GM12878 (cell line): ENCODE data around the gene MEIOC. TPM values are rescaled to one million over a fixed set of nuclear protein-coding genes. Genes with fewer than 3 reads are reported as not detected.

Experiments used
- ATAC-seq: fragments of 200-7000 bp; cut with Tn5 transposase; 3 replicates; pipeline ENCODE4 v1.9.1; 2020; ENCODE audit warnings: mild to moderate bottlenecking, moderate library complexity
- BruUV-seq: library from RNA; stranded (reverse); fragments of 400-500 nt; replicated peaks from 2 replicates; lab custom pipeline; 2021; lab: Mats Ljungman, UMichigan
- CTCF ChIA-PET: fragments of 300-600 bp; sonication (Branson Sonifier 250); formaldehyde crosslinking; extraction: SDS; loops from one replicate; lab custom pipeline; 2021; ENCODE audit warnings: inconsistent platforms; lab: Yijun Ruan, JAX
- POLR2A ChIA-PET: fragments of 350-600 bp; formaldehyde crosslinking; extraction: SDS; loops from one replicate; lab custom pipeline; 2021; ENCODE audit warnings: inconsistent platforms; lab: Charles Lee
- RAD21 ChIA-PET: fragments of 300-600 bp; sonication (Branson Sonifier 250); formaldehyde crosslinking; loops from one replicate; lab custom pipeline; 2023; ENCODE audit warnings: antibody characterized with exemption; ENCODE audit not compliant: unreplicated experiment; lab: Charles Lee
- SMC1A ChIA-PET: fragments of 300-600 bp; sonication (Branson Sonifier 250); formaldehyde crosslinking; loops from one replicate; lab custom pipeline; 2023; ENCODE audit not compliant: unreplicated experiment, uncharacterized antibody; lab: Charles Lee
- DNase-seq: peaks from one replicate; pipeline ENCODE4 v3.0.0-alpha.2; 2011; ENCODE audit warnings: low read depth, low spot score
- FAIRE-seq: peaks from 3 replicates; lab custom pipeline; 2011; peaks lifted over from hg19 to GRCh38; lab: Jason Lieb, UNC
- H2AFZ ChIP-seq: 2 replicates; pipeline ENCODE4 v1.6.0; 2011; ENCODE audit warnings: low read depth, low read length, control low read depth; ENCODE audit not compliant: control insufficient read depth
- H3K27ac ChIP-seq: 2 replicates; pipeline ENCODE4 v1.5.1; 2011; ENCODE audit warnings: control low read depth; ENCODE audit not compliant: control insufficient read depth, insufficient read depth
- H3K27me3 ChIP-seq, 2 experiments: replicated peaks in 1 of 2; 2 replicates each; pipeline versions ENCODE4 v1.6.0 to v1.6.1; 2011; ENCODE audit warnings: low read length in 1 of 2; ENCODE audit not compliant: control insufficient read depth in 2 of 2, insufficient read depth in 2 of 2
- H3K36me3 ChIP-seq, 2 experiments: 2 replicates each; pipeline ENCODE4 v1.5.1; 2011; ENCODE audit warnings: low read length in 1 of 2; ENCODE audit not compliant: control insufficient read depth in 2 of 2, insufficient read depth in 2 of 2
- H3K4me1 ChIP-seq: 2 replicates; pipeline ENCODE4 v1.6.1; 2011; ENCODE audit warnings: mild to moderate bottlenecking, low read length, moderate library complexity, mixed read lengths; ENCODE audit not compliant: control insufficient read depth, insufficient read depth
- H3K4me2 ChIP-seq: 2 replicates; pipeline ENCODE4 v1.6.0; 2011; ENCODE audit warnings: control low read depth; ENCODE audit not compliant: control insufficient read depth, insufficient read depth
- H3K4me3 ChIP-seq: fragments of 200-600 bp; sonication (generic); 2 replicates; pipeline ENCODE4 v1.5.1; 2016
- H3K79me2 ChIP-seq: 2 replicates; pipeline ENCODE4 v1.6.0; 2011; ENCODE audit warnings: low read length; ENCODE audit not compliant: control insufficient read depth, insufficient read depth
- H3K9ac ChIP-seq: 2 replicates; pipeline ENCODE4 v1.8.0; 2011; ENCODE audit warnings: low read length, control low read depth, mixed read lengths; ENCODE audit not compliant: control insufficient read depth, insufficient read depth
- H3K9me3 ChIP-seq: replicated peaks from 3 replicates; pipeline ENCODE4 v1.5.1; 2011; ENCODE audit warnings: mild to moderate bottlenecking, low read length; ENCODE audit not compliant: control insufficient read depth, insufficient read depth
- H4K20me1 ChIP-seq: 2 replicates; pipeline ENCODE4 v1.6.0; 2011; ENCODE audit not compliant: control insufficient read depth, insufficient read depth
- E2F8 ChIP-seq: fragments of 450-650 bp; IDR thresholded peaks from 2 replicates; pipeline ENCODE4 v1.6.1; 2018; ENCODE audit warnings: mild to moderate bottlenecking, low read depth, moderate library complexity; ENCODE audit not compliant: partially characterized antibody
- E4F1 ChIP-seq: fragments of 450-650 bp; IDR thresholded peaks from 2 replicates; pipeline ENCODE4 v1.6.1; 2018; ENCODE audit warnings: borderline replicate concordance, mild to moderate bottlenecking; ENCODE audit not compliant: partially characterized antibody
- GATAD2B ChIP-seq: fragments of 450-650 bp; conservative IDR thresholded peaks from 2 replicates; pipeline ENCODE4 v1.6.1; 2017; ENCODE audit warnings: low read depth, mild to moderate bottlenecking, moderate library complexity
- HSF1 ChIP-seq: fragments of 150-350 bp; IDR thresholded peaks from 2 replicates; pipeline ENCODE4 v1.6.1; 2014; ENCODE audit warnings: mild to moderate bottlenecking, low read depth, low read length
- IRF3 ChIP-seq: fragments of 450-650 bp; IDR thresholded peaks from 2 replicates; pipeline ENCODE4 v1.6.1; 2014; ENCODE audit warnings: mild to moderate bottlenecking
- RELA ChIP-seq: fragments of 450-650 bp; IDR thresholded peaks from 2 replicates; pipeline ENCODE4 v1.8.0; 2014; ENCODE audit warnings: borderline replicate concordance; ENCODE audit not compliant: partially characterized antibody
- STAT1 ChIP-seq: fragments of 450-650 bp; conservative IDR thresholded peaks from 2 replicates; pipeline ENCODE4 v1.6.1; 2014; ENCODE audit warnings: antibody characterized with exemption, mild to moderate bottlenecking
- TAF1 ChIP-seq: IDR thresholded peaks from 2 replicates; pipeline ENCODE4 v1.6.1; 2011; ENCODE audit warnings: mild to moderate bottlenecking, low read depth, low read length, borderline replicate concordance
- TBL1XR1 ChIP-seq: IDR thresholded peaks from 2 replicates; pipeline ENCODE4 v1.6.1; 2012; ENCODE audit warnings: low read depth, low read length, improper control_type of control experiment
- WGBS: methylation state at CpG from one replicate; pipeline ENCODE4 v1.1.6; 2016; ENCODE audit warnings: low lambda C conversion rate; ENCODE audit not compliant: insufficient replicate concordance, insufficient coverage; ENCODE audit errors: missing lambda C conversion rate; 5-methylcytosine and 5-hydroxymethylcytosine counted together
- in situ Hi-C: fragments of 300-500 bp; cut with MboI; formaldehyde crosslinking; loops from 9 replicates; pipeline ENCODE4 v1.14.3; 2018; ENCODE audit warnings: mixed read lengths
- intact Hi-C: fragments of 100-400 bp; cut with micrococcal nuclease; formaldehyde crosslinking; loops from one replicate; pipeline ENCODE4 v1.14.2; 2022; ENCODE audit not compliant: unreplicated experiment
- polyA plus RNA-seq, 11 experiments: library from polyadenylated mRNA; depleted of rRNA in 4 of 11; unstranded in 6 of 11; stranded (reverse) in 5 of 11; fragments of >200 nt; fragmentation: Nextera tagmentation in 4 of 11; fragmentation: Illumina TruSeq in 1 of 11; extraction: Ambion mirVana in 4 of 11; extraction: Trizol in 1 of 11; gene quantifications; 1 replicate in 1 of 11; 2 replicates in 10 of 11; pipeline versions ENCODE4 v1.2.1 to v1.2.3, GENCODE V29; 2011 to 2016; ENCODE audit warnings: inconsistent platforms in 2 of 11, missing spikeins in 2 of 11, low read depth in 1 of 11
- total RNA-seq, 4 experiments: library from RNA; depleted of rRNA in 3 of 4; stranded (reverse); fragments of >200 nt in 3 of 4; fragmentation: Illumina TruSeq in 1 of 4; extraction: Trizol in 1 of 4; gene quantifications; 2 replicates each; pipeline versions ENCODE4 v1.2.1 to v1.2.3, GENCODE V29; 2013 to 2021

Gene MEIOC
- total and polyA plus RNA-seq, 10 of the 15 experiments (the other 5 are each of a cell fraction or from before 2014, with no cell fraction given): 0.01 to 0.48 (median 0.12) TPM; not detected in 4

- TF ChIP-seq HSF1 (no peak), RELA (no peak), TBL1XR1 (no peak), E2F8 (no peak), GATAD2B (no peak), STAT1 (no peak), IRF3 (no peak)
These were observed 3.5 kb upstream of the MEIOC start (continued) for GRCh38 chr17:44652727-44653126.

- Histone ChIP-seq H3K4me3 (no peak overlapping the region), H4K20me1 (no peaks in the 10 kb centered on the region), H3K4me1 (no peaks in the 10 kb centered on the region), H3K4me2 (no peak overlapping the region), H3K27ac (no peak overlapping the region), H3K27me3 (peaks cover 0 to 2% of the 10 kb centered on the region in 2 experiments; a peak in 2 of 4 replicates), H3K36me3 (no peaks in the 10 kb centered on the region), H3K79me2 (no peaks in the 10 kb centered on the region), H2AFZ (no peak overlapping the region), H3K9me3 (no peaks in the 10 kb centered on the region; the same call in 2 of the 3 replicates), H3K9ac (no peak overlapping the region)
- POLR2A ChIA-PET: no interaction called here
- DNase-seq (no peak), ATAC-seq (no peak), FAIRE-seq (no peak)
- intact Hi-C loops (no loop called here), in situ Hi-C loops (no loop called here)
- no TSS peak for BruUV-seq
- SMC1A ChIA-PET: no interaction called here
- no peak for TF ChIP-seq E4F1
- TF ChIP-seq TAF1: no peak
- RAD21 ChIA-PET: no interaction called here
- CTCF ChIA-PET: interaction anchor here (1.0 kb wide), 1 partner anchor 78 kb away, joined by 3 read pairs; no protein-coding TSS in a partner anchor
- WGBS: no CpG with 5 or more reads among the region's 3 CpGs
These were observed 2.9 kb upstream of the MEIOC start for GRCh38 chr17:44653384-44653783.
